ENCODE results near the gene TAL1. TPM values are rescaled to one million over a fixed set of nuclear protein-coding genes. Genes with fewer than 3 reads are reported as not detected.

The TAL1 gene
- total and polyA plus RNA-seq, 2 experiments from 2014 or later = not detected

GRCh38 chr1:47201179-47201578, 30.8 kb downstream of the TAL1 start (continued):
- TF ChIP-seq REST (IDR thresholded peaks at IDR 0.05; ENCODE audit: unreplicated experiment) (no peak), EZH2phosphoT487 (IDR thresholded peaks at IDR 0.05; ENCODE audit: unreplicated experiment) (no peak), JUNB (IDR thresholded peaks at IDR 0.05; ENCODE audit: unreplicated experiment) (no peak), POLR2AphosphoS5 (IDR thresholded peaks at IDR 0.05; ENCODE audit: low read depth) (no peak), EZH2 (IDR thresholded peaks at IDR 0.05; ENCODE audit: low read depth, unreplicated experiment) (no peak), NANOG (IDR thresholded peaks at IDR 0.05; ENCODE audit: borderline replicate concordance) (no peak), CREB1 (CRISPR knock-in tag; IDR thresholded peaks at IDR 0.05; ENCODE audit: low read depth) (no peak), STAT1 (IDR thresholded peaks at IDR 0.05; ENCODE audit: unreplicated experiment) (no peak), ZNF114 (CRISPR knock-in tag; IDR thresholded peaks at IDR 0.05) (no peak), ZNF331 (CRISPR knock-in tag; IDR thresholded peaks at IDR 0.05; ENCODE audit: low read depth) (no peak)
- TF ChIP-seq, protein P1, sequence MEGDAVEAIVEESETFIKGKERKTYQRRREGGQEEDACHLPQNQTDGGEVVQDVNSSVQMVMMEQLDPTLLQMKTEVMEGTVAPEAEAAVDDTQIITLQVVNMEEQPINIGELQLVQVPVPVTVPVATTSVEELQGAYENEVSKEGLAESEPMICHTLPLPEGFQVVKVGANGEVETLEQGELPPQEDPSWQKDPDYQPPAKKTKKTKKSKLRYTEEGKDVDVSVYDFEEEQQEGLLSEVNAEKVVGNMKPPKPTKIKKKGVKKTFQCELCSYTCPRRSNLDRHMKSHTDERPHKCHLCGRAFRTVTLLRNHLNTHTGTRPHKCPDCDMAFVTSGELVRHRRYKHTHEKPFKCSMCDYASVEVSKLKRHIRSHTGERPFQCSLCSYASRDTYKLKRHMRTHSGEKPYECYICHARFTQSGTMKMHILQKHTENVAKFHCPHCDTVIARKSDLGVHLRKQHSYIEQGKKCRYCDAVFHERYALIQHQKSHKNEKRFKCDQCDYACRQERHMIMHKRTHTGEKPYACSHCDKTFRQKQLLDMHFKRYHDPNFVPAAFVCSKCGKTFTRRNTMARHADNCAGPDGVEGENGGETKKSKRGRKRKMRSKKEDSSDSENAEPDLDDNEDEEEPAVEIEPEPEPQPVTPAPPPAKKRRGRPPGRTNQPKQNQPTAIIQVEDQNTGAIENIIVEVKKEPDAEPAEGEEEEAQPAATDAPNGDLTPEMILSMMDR (conservative IDR thresholded peaks at IDR 0.05; ENCODE audit: low read depth in 2 of 2) = no peak

DNA sequence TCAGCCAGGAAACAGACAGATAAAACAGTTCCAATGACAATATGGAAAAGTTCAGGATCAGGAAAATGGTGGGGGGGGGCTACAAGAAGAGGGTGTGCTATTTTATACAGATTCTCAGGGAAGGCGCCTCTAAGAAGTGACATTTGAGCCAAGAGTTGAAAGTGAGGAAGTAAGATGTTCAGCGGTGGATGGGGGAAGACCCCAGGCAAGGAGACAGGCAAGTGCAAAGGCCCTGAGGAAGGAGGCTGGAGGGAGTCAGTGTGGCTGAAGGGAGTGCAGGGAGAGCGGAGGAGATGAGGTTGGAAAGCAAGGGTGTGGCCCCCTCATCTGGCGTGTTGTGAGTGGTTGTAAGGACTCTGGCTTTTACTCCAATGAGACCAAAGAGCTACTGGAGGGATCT, 33.8 kb downstream of the TAL1 start:
- H3F3A ChIP-seq (replicated peaks; ENCODE audit: low read depth) = no peaks in the 10 kb centered on the region
- H3K27me3 Mint-ChIP-seq (ENCODE audit: insufficient read depth, low read depth, poor library complexity) = peaks cover 22% of the 10 kb centered on the region
- H3K9me2 ChIP-seq (ENCODE audit: insufficient read depth) = no peaks in the 10 kb centered on the region
- H3K4me2 ChIP-seq = no peak overlapping the region
- H3K36me3 Mint-ChIP-seq (ENCODE audit: low read depth) = no peaks in the 10 kb centered on the region
- H3K27ac Mint-ChIP-seq = no peak overlapping the region
- no peak overlapping the region for H2AFZ ChIP-seq
- peaks cover 11% of the 10 kb centered on the region; the same call in 1 of the 2 replicates for H3K4me1 ChIP-seq (ENCODE audit: insufficient read depth)
- H3K36me3 ChIP-seq (ENCODE audit: insufficient read depth) = no peaks in the 10 kb centered on the region
- no peak for DNase-seq (ENCODE audit: low spot score)
- peaks cover 7% of the 10 kb centered on the region for H3K4me1 Mint-ChIP-seq
- ATAC-seq = no peak
- peaks cover 50% of the 10 kb centered on the region for H3K27me3 ChIP-seq (ENCODE audit: insufficient read depth)
- H3K4me3 Mint-ChIP-seq = no peak overlapping the region
- no peaks in the 10 kb centered on the region for H3K79me2 ChIP-seq (replicated peaks; ENCODE audit: insufficient read depth)
- H3K27ac ChIP-seq (ENCODE audit: low read depth) = no peak overlapping the region
- no peak overlapping the region for H3K4me3 ChIP-seq
- H4K20me1 ChIP-seq (replicated peaks; ENCODE audit: insufficient read depth) = peaks cover 7% of the 10 kb centered on the region; the same call in 1 of the 2 replicates
- no peaks in the 10 kb centered on the region; the same call in 2 of the 3 replicates for H3K9me3 Mint-ChIP-seq
- TF ChIP-seq EZH2phosphoT487 (IDR thresholded peaks at IDR 0.05; ENCODE audit: unreplicated experiment) (no peak), NANOG (IDR thresholded peaks at IDR 0.05; ENCODE audit: borderline replicate concordance) (no peak), EZH2 (IDR thresholded peaks at IDR 0.05; ENCODE audit: low read depth, unreplicated experiment) (no peak), CREB1 (CRISPR knock-in tag; IDR thresholded peaks at IDR 0.05; ENCODE audit: low read depth) (no peak), ZNF114 (CRISPR knock-in tag; IDR thresholded peaks at IDR 0.05) (no peak), ZNF331 (CRISPR knock-in tag; IDR thresholded peaks at IDR 0.05; ENCODE audit: low read depth) (no peak)
- TF ChIP-seq, protein P2, sequence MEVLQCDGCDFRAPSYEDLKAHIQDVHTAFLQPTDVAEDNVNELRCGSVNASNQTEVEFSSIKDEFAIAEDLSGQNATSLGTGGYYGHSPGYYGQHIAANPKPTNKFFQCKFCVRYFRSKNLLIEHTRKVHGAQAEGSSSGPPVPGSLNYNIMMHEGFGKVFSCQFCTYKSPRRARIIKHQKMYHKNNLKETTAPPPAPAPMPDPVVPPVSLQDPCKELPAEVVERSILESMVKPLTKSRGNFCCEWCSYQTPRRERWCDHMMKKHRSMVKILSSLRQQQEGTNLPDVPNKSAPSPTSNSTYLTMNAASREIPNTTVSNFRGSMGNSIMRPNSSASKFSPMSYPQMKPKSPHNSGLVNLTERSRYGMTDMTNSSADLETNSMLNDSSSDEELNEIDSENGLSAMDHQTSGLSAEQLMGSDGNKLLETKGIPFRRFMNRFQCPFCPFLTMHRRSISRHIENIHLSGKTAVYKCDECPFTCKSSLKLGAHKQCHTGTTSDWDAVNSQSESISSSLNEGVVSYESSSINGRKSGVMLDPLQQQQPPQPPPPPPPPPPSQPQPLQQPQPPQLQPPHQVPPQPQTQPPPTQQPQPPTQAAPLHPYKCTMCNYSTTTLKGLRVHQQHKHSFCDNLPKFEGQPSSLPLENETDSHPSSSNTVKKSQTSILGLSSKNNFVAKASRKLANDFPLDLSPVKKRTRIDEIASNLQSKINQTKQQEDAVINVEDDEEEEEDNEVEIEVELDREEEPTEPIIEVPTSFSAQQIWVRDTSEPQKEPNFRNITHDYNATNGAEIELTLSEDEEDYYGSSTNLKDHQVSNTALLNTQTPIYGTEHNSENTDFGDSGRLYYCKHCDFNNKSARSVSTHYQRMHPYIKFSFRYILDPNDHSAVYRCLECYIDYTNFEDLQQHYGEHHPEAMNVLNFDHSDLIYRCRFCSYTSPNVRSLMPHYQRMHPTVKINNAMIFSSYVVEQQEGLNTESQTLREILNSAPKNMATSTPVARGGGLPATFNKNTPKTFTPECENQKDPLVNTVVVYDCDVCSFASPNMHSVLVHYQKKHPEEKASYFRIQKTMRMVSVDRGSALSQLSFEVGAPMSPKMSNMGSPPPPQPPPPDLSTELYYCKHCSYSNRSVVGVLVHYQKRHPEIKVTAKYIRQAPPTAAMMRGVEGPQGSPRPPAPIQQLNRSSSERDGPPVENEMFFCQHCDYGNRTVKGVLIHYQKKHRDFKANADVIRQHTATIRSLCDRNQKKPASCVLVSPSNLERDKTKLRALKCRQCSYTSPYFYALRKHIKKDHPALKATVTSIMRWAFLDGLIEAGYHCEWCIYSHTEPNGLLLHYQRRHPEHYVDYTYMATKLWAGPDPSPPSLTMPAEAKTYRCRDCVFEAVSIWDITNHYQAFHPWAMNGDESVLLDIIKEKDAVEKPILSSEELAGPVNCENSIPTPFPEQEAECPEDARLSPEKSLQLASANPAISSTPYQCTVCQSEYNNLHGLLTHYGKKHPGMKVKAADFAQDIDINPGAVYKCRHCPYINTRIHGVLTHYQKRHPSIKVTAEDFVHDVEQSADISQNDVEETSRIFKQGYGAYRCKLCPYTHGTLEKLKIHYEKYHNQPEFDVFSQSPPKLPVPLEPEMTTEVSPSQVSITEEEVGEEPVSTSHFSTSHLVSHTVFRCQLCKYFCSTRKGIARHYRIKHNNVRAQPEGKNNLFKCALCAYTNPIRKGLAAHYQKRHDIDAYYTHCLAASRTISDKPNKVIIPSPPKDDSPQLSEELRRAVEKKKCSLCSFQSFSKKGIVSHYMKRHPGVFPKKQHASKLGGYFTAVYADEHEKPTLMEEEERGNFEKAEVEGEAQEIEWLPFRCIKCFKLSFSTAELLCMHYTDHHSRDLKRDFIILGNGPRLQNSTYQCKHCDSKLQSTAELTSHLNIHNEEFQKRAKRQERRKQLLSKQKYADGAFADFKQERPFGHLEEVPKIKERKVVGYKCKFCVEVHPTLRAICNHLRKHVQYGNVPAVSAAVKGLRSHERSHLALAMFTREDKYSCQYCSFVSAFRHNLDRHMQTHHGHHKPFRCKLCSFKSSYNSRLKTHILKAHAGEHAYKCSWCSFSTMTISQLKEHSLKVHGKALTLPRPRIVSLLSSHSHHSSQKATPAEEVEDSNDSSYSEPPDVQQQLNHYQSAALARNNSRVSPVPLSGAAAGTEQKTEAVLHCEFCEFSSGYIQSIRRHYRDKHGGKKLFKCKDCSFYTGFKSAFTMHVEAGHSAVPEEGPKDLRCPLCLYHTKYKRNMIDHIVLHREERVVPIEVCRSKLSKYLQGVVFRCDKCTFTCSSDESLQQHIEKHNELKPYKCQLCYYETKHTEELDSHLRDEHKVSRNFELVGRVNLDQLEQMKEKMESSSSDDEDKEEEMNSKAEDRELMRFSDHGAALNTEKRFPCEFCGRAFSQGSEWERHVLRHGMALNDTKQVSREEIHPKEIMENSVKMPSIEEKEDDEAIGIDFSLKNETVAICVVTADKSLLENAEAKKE (CRISPR knock-in tag; IDR thresholded peaks at IDR 0.05) = no peak
